ENCODE measurements around the gene SEMA3B.
"Not testable (repeated sequence)": the region's sequence is repeated elsewhere in the genome, so short reads cannot be mapped to it uniquely, and the experiment has no call there.

Gene SEMA3B

DNA sequence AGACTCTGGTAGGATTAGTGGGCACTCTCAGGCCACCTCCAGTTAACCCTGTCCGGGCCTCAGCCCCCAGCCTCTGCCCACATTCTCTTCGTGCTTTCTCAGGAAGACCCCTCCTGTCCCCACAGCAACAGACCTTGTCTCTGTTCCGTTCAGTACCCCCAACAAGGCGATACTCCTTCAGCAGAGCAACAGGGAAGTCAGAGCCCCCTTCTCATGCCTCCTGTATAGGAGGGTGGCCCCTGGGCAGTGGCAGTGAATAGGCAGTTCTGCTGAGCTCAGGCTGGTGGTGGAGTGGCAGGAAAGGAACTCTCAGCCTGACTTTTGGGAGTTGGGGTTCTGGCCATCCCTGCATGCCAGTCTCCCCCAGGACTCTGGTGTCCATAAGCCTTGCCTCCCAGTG is 513 bp downstream of the SEMA3B start:
- TF ChIP-seq, protein P1, sequence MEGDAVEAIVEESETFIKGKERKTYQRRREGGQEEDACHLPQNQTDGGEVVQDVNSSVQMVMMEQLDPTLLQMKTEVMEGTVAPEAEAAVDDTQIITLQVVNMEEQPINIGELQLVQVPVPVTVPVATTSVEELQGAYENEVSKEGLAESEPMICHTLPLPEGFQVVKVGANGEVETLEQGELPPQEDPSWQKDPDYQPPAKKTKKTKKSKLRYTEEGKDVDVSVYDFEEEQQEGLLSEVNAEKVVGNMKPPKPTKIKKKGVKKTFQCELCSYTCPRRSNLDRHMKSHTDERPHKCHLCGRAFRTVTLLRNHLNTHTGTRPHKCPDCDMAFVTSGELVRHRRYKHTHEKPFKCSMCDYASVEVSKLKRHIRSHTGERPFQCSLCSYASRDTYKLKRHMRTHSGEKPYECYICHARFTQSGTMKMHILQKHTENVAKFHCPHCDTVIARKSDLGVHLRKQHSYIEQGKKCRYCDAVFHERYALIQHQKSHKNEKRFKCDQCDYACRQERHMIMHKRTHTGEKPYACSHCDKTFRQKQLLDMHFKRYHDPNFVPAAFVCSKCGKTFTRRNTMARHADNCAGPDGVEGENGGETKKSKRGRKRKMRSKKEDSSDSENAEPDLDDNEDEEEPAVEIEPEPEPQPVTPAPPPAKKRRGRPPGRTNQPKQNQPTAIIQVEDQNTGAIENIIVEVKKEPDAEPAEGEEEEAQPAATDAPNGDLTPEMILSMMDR (IDR thresholded peaks at IDR 0.05; ENCODE audit: low read depth, low read length): no peak
- H3K4me3 ChIP-seq (ENCODE audit: low read depth, low read length): peak overlapping the region; percentile 56

DNA sequence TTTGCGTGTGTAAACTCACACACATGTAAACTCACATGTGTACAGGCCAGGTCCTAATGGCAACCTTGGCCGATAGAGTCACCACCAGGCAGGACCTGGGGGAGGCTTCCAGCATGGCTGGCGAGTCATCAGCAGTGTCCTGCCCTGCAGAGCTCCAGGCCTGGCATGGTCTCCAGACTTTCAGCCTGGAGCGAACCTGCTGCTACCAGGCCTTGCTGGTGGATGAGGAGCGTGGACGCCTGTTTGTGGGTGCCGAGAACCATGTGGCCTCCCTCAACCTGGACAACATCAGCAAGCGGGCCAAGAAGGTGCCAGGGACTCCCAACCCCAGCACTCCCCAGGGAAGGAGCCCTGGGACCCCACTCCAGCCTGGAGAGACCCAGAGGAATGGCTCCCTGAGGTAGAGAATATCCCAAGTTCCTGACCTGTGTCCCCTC is 1.0 kb downstream of the SEMA3B start:
- TF ChIP-seq, protein P1 (IDR thresholded peaks at IDR 0.05; ENCODE audit: low read depth, low read length): no peak
- H3K4me3 ChIP-seq (ENCODE audit: low read depth, low read length): peak overlapping the region; percentile 56

DNA sequence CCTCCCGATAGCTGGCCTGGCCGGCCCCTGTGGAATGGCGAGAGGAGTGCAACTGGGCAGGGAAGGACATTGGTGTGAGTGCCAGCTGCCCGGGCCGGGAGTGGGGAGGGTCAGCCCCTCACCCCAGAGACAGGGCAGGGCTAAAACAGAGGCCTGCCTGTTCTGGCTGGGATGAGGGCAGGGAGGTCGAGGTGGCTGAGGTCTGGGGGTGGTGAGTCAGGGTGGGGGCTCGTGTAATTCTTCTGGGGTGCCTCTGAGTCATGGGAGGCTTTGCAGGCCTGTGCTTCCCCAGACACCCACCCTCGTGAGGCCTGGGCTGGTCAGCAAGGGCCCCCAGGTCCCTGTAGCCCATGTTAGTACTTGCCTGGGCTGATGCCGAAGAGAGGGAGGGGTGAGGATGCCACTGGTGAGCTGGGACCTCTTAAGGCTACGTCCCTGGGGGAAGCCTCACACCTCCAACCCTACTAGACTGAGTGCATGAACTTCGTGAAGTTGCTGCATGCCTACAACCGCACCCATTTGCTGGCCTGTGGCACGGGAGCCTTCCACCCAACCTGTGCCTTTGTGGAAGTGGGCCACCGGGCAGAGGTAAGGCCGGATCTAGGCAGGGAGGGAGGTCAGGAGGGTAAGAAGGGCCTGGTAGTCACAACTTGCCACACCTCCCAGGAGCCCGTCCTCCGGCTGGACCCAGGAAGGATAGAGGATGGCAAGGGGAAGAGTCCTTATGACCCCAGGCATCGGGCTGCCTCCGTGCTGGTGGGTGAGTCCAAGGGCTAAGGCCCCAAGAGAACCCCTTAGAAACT is 1.7 kb downstream of the SEMA3B start:
- peak overlapping the region; percentile 56 for H3K4me3 ChIP-seq (ENCODE audit: low read depth, low read length)
- TF ChIP-seq, protein P1 (IDR thresholded peaks at IDR 0.05; ENCODE audit: low read depth, low read length): no peak

DNA sequence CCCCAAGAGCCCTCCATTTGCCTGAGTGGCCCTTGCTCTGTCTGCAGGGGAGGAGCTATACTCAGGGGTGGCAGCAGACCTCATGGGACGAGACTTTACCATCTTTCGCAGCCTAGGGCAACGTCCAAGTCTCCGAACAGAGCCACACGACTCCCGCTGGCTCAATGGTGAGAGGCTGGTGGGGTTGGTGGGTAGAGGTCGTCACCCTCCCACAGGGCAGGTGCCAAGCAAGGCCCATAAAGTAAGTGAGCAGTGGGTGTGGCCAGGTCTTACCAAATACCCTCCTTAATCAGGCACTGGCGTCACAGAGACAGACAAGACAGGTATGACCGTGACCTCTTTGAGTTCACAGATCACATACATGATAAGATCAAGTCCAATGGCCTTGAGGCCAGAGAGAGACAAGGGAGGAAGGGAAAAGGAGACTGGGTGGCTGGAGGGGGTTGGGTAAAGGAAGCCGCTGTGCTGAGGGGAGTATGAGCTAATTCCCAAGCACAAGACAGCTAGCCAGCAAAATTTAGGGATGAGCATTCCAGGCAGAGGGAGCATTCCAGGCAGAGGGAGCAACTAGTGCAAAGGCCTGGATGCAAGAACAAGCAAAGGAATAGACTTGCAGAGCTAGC is 2.5 kb downstream of the SEMA3B start:
- TF ChIP-seq, protein P1 (IDR thresholded peaks at IDR 0.05; ENCODE audit: low read depth, low read length): no peak
- H3K4me3 ChIP-seq (ENCODE audit: low read depth, low read length): no peak overlapping the region

DNA sequence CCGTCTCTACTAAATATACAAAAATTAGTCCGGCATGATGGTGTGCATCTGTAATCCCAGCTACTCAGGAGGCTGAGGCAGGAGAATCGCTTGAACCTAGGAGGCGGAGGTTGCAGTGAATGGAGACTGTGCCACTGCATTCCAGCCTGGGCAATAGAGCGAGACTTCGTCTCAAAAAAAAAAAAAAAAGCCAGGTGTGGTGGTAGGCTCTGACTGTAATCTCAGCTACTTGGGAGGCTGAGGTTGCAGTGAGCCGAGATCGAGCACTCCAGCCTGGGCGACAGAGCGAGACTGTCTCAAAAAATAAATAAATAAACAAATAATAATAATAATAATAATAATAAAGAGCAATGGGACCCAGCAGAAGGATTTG is 3.6 kb downstream of the SEMA3B start:
- not testable (repeated sequence) for H3K4me3 ChIP-seq (ENCODE audit: low read depth, low read length)

DNA sequence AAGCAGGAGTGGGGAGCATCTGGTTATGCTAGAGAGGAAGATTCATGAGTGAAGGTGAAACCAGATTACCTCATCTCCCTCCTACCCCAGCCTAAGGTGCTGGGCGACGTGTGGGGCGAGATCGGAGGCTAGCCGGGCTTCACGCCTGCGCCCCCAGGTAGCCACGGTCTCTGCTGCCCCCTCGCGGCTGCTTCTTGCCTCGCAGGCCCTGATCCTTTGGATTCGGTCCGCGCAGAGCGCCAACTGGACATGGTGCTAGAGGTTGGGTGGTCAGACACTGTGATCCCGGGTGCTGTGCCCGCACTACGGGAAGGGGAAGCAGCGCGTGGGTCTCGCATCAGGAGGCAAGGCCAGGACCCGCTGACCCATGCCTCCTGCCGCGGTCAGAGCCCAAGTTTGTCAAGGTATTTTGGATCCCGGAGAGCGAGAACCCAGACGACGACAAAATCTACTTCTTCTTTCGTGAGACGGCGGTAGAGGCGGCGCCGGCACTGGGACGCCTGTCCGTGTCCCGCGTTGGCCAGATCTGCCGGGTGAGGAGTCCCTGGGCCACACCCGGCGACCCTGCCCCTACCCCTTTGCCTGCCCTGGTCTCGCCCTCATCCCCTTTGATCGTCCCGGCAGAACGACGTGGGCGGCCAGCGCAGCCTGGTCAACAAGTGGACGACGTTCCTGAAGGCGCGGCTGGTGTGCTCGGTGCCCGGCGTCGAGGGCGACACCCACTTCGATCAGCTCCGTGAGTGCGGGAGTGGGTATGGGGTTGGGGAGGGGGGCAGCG is 4.2 kb downstream of the SEMA3B start:
- TF ChIP-seq, protein P1 (IDR thresholded peaks at IDR 0.05; ENCODE audit: low read depth, low read length): peak; percentile 84
- peak overlapping the region; percentile 11 for H3K4me3 ChIP-seq (ENCODE audit: low read depth, low read length)

DNA sequence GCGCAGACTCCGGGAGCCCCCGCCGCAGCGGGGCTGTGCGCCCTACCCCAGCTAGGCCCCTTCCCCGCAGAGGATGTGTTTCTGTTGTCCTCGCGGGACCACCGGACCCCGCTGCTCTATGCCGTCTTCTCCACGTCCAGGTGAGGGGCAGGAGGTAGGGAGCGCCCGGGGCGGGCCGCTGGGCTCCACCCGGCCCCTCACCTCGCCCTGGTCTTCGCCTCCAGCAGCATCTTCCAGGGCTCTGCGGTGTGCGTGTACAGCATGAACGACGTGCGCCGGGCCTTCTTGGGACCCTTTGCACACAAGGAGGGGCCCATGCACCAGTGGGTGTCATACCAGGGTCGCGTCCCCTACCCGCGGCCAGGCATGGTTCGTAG is 4.7 kb downstream of the SEMA3B start:
- TF ChIP-seq, protein P1 (IDR thresholded peaks at IDR 0.05; ENCODE audit: low read depth, low read length): no peak
- H3K4me3 ChIP-seq (ENCODE audit: low read depth, low read length): no peak overlapping the region

Data from WI38 (cell line).